Stromal cell of bone marrow (primary cell): ENCODE data around the gene METTL21C.
A peak's percentile ranks its signal among the peaks of the same experiment; 100 is the strongest.

Experiments used
- DNase-seq: peaks from one replicate; pipeline ENCODE4 v3.0.0-alpha.2; 2012; ENCODE audit warnings: low read depth

METTL21C gene

DNA sequence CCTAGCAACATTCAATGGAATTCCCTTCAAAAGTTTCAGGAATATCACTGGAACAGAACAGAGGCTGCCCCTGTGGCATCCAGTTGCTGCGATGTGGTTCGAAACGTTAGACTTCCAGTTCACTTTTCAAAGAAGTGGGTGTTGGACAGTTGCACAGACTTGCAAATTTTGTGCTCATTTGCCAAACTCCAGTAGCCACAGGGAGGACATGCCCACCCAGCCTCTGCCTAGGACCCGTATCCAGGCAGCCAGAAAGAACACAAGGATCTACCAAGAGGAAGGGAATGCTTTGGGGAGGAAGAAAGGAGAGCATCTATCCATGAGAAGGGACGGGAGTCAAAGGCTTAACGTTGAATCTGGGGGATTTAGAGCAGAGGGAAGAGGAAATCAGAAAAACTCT is at the start of gene METTL21C:
METTL21C (minus strand) TSS at position 108 of the 400 bp plus-strand sequence. CDS start 546 bp downstream, outside the sequence.
- DNase-seq: no peak

GRCh38 chr13:102742506-102742905 is 47.7 kb upstream of the METTL21C start:
- no peak for DNase-seq

DNA sequence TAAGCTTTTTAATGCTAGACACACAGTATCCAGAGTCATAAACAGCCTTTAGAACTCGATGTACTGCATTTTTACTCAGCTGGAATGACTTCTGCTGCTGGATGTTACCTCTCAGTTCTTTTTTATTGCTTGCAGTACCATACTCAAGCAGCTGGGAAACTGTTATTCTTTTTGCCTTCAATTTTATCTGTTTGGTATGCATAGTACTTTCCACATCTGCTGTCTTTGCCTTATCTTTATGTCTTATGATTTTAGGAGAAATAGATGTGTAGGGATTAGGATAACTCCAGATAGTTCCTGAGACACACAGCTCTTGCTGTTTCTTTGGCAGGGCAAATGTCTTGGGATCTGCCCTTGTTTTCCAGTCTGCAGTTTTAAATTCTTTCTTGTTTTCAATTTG is 47.3 kb upstream of the METTL21C start:
- no peak for DNase-seq

GRCh38 chr13:102729560-102730270 is 34.9 kb upstream of the METTL21C start:
- DNase-seq: peak; percentile 82

GRCh38 chr13:102726430-102726829 is 31.6 kb upstream of the METTL21C start:
- DNase-seq: no peak

GRCh38 chr13:102724923-102725322 is 30.1 kb upstream of the METTL21C start:
- DNase-seq: no peak

DNA sequence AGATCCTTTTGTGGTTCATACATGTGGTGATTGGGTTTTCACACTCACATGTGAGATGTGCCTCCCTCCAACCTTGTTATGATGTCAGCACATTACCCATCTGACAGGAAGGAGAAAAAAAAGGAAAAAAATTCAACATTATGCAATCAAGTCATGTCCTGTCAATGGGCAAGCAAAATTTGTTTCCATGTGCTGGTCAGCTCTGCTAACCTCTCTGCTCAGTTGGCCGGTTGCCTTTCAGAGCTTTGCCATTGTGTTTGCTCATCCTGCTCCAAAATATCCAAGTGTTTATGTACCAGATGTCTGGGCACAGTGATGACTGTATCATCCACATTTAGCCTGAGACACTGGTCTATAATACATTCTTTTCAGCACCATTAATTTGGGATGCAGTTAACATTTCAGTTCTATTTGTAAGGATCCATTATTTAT is 27.0 kb upstream of the METTL21C start:
- DNase-seq: peak; percentile 60

- DNase-seq: no peak
Observed at GRCh38 chr13:102718746-102719145, 23.9 kb upstream of the METTL21C start.

- DNase-seq: no peak
Observed at GRCh38 chr13:102715447-102715846, 20.6 kb upstream of the METTL21C start.

- DNase-seq: no peak
Observed at GRCh38 chr13:102710261-102710679, 15.4 kb upstream of the METTL21C start.

DNA sequence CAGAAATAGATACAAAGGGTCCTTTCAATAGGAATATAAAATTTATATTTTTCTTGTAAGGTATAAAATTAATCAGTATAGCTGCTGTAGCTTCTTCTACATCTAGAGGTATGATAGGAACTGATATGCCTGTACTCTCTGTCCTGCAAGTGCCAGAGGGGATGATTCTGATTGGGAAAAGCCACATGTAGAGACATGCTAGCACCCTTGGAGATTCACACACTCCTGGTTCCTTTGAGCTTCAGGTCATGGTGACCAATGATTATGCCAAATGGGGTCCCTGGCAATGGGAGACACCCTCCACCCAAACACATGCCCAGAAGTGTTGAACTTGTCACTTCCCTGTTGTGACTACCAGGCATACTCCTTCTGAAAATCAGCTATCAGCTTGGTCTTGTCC is 14.7 kb upstream of the METTL21C start:
- DNase-seq: no peak

DNA sequence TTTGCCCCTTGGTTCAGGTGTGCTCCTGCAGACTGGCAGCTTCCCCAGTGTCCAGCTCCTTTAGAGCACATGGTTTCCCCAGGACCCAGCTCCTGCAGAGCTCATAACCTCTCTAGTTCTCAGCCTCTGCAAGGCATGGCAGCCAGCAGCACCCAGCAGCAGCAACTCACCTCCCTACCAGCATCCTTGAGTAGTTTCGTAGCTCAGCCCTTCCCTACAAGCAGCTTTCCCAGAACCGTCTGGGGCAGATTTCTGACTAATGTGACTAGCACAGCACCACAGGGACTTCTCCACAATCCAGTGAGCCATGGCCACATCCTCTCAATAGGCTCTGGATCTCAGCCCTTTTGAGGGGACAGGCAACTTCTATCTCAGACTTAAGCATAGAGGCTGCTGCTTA is 14.1 kb upstream of the METTL21C start:
- DNase-seq: no peak

DNA sequence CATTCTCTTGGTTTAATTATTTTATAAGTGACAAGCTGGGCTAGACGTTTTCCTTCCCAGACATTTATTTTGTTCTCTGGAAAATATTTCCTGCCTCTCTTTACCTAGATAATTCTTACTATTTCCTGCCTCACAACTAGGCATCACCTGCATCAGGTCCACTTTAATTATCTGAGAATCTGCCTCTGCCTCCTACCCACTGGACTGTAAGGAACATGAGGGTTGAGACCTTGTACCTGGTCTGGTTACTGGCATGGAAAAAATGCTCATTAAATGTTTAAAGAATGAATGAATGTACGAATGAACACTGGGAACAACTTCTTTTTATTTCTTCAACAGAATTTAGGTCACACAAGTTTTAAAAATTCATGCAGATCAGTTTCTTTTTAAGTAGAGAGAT is 13.4 kb upstream of the METTL21C start:
- no peak for DNase-seq

GRCh38 chr13:102707467-102707866 is 12.6 kb upstream of the METTL21C start:
- peak; percentile 85 for DNase-seq

- DNase-seq: no peak
Observed at GRCh38 chr13:102704238-102705058, 9.6 kb upstream of the METTL21C start.

DNA sequence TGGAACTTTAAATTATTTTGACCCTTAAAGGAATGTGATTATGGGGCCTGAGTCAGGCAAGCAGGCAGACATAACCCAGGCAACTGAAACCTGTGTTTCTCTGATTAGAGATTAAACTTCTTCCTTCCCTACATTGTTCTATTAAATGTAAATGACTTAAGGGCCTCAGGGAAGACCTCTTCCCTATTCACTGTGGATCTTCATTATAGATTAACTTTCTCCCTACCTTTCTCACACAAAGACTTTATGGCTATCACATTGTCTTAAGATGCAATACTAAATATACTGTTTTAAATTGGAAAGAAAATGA is 8.8 kb upstream of the METTL21C start:
- DNase-seq: no peak

- DNase-seq: no peak
Observed at GRCh38 chr13:102702965-102703725, 8.3 kb upstream of the METTL21C start.

- no peak for DNase-seq
Observed at GRCh38 chr13:102701331-102701730, 6.5 kb upstream of the METTL21C start.

- DNase-seq: no peak
Observed at GRCh38 chr13:102700088-102701031, 5.5 kb upstream of the METTL21C start.

GRCh38 chr13:102699504-102699903 is 4.7 kb upstream of the METTL21C start:
- DNase-seq: no peak

- DNase-seq: no peak
Observed at GRCh38 chr13:102698649-102698980, 3.8 kb upstream of the METTL21C start.
